A549 (cell line): ENCODE measurements around the gene MATN3.

Experiments used
- CTCF ChIP-seq: fragments of >200 bp; sonication (Bioruptor Twin); formaldehyde crosslinking; IDR thresholded peaks from 3 replicates; pipeline ENCODE4 v1.5.1; 2016
- EP300 ChIP-seq, 2 experiments: fragments of >200 bp; sonication (Bioruptor Twin); formaldehyde crosslinking; IDR thresholded peaks; 2 replicates in 1 of 2; 3 replicates in 1 of 2; pipeline ENCODE4 v1.6.1; 2016 to 2017
- GATA3 ChIP-seq: IDR thresholded peaks from 2 replicates; pipeline ENCODE4 v1.6.1; 2012; ENCODE audit warnings: borderline replicate concordance
- JUN ChIP-seq, 2 experiments: fragments of >200 bp; sonication (Bioruptor Twin); formaldehyde crosslinking; IDR thresholded peaks; 2 replicates in 1 of 2; 3 replicates in 1 of 2; pipeline ENCODE4 v1.6.1; 2016 to 2017
- JUNB ChIP-seq: fragments of >200 bp; sonication (Bioruptor Twin); formaldehyde crosslinking; IDR thresholded peaks from 2 replicates; pipeline ENCODE4 v1.6.1; 2016
- MAX ChIP-seq: IDR thresholded peaks from 2 replicates; pipeline ENCODE4 v1.6.1; 2012
- POLR2A ChIP-seq: IDR thresholded peaks from 2 replicates; pipeline ENCODE4 v1.6.1; 2012; ENCODE audit warnings: mild to moderate bottlenecking, low read length
- USF2 ChIP-seq: fragments of 450-650 bp; IDR thresholded peaks from 2 replicates; pipeline ENCODE4 v1.6.1; 2014; ENCODE audit warnings: antibody characterized with exemption

DNA sequence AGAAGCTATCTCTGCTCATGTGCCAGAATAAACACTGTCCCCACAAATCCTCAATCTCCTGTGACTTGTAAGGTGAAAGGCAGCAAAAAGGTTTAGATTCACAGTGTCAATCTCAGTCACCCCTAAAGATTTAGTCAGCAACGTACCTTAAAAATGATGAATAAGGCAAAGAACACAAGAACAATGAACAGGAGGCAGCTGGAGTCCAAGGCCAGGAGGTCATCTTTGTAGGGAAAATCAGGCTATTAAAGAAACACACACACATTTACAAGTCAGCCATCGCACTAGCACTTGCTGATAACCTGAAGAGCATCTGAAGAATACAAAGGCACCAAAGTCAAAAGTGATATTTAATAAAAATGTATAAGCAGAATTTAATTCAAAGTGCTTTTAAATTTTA lies 22.4 kb upstream of the MATN3 start:
- TF ChIP-seq JUN (IDR thresholded peaks at IDR 0.05) = no peak
- TF ChIP-seq CTCF = no peak
- TF ChIP-seq POLR2A = no peak
- TF ChIP-seq JUNB = no peak
- TF ChIP-seq GATA3 = no peak
- TF ChIP-seq MAX = no peak
- TF ChIP-seq USF2 = no peak
- TF ChIP-seq EP300 (IDR thresholded peaks at IDR 0.05) = no peak
